Measurements from ENCODE around the gene CAMK1D. TPM values are rescaled to one million over a fixed set of nuclear protein-coding genes. Genes with fewer than 3 reads are reported as not detected.

The CAMK1D gene
- total RNA-seq, 1 donor from 2014 or later: 1.8 TPM

DNA sequence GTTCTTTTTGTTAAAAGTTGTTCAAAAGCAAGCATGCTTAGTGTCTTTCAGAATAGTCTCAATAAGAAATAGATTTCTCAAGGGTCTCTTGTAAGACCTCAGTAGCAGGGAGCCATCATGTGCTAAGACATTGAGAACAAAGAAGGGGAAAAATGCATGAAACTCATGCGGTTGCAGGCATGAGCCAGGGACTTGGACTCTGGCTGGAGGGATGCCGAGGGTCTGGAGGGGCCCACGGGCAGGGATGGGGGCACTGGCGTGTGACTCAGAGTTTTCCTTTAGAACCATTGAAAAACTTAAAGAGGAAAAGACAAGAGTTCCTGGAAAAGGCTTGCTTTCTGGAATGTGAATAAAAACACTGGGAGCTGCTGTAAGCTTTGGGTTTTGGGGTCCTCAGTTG is 398.8 kb downstream of the CAMK1D start:
- TF ChIP-seq, protein P1, sequence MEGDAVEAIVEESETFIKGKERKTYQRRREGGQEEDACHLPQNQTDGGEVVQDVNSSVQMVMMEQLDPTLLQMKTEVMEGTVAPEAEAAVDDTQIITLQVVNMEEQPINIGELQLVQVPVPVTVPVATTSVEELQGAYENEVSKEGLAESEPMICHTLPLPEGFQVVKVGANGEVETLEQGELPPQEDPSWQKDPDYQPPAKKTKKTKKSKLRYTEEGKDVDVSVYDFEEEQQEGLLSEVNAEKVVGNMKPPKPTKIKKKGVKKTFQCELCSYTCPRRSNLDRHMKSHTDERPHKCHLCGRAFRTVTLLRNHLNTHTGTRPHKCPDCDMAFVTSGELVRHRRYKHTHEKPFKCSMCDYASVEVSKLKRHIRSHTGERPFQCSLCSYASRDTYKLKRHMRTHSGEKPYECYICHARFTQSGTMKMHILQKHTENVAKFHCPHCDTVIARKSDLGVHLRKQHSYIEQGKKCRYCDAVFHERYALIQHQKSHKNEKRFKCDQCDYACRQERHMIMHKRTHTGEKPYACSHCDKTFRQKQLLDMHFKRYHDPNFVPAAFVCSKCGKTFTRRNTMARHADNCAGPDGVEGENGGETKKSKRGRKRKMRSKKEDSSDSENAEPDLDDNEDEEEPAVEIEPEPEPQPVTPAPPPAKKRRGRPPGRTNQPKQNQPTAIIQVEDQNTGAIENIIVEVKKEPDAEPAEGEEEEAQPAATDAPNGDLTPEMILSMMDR (IDR thresholded peaks at IDR 0.05; ENCODE audit: insufficient read depth, low read length, severe bottlenecking): no peak
- Histone ChIP-seq H3K27me3 (ENCODE audit: control insufficient read depth, insufficient read depth, low read length) (no peaks in the 10 kb centered on the region), H3K36me3 (ENCODE audit: control insufficient read depth, insufficient read depth, low read length) (no peaks in the 10 kb centered on the region), H3K4me3 (ENCODE audit: low read depth, low read length) (no peak overlapping the region)
- DNase-seq (ENCODE audit: low read depth): no peak
- FAIRE-seq: no peak

GRCh38 chr10:12749760-12750478 is 400.6 kb downstream of the CAMK1D start:
- no peak for FAIRE-seq
- TF ChIP-seq, protein P1 (IDR thresholded peaks at IDR 0.05; ENCODE audit: insufficient read depth, low read length, severe bottlenecking): no peak
- Histone ChIP-seq H3K27me3 (ENCODE audit: control insufficient read depth, insufficient read depth, low read length) (no peaks in the 10 kb centered on the region), H3K4me3 (ENCODE audit: low read depth, low read length) (no peak overlapping the region), H3K36me3 (ENCODE audit: control insufficient read depth, insufficient read depth, low read length) (no peaks in the 10 kb centered on the region)
- no peak for DNase-seq (ENCODE audit: low read depth)

- no peak overlapping the region for H3K4me3 ChIP-seq (ENCODE audit: low read depth, low read length)
- no peaks in the 10 kb centered on the region for H3K36me3 ChIP-seq (ENCODE audit: control insufficient read depth, insufficient read depth, low read length)
- DNase-seq (ENCODE audit: low read depth) (peak; percentile 51), FAIRE-seq (peak; percentile 47)
- TF ChIP-seq, protein P1 (IDR thresholded peaks at IDR 0.05; ENCODE audit: insufficient read depth, low read length, severe bottlenecking): no peak
- no peaks in the 10 kb centered on the region for H3K27me3 ChIP-seq (ENCODE audit: control insufficient read depth, insufficient read depth, low read length)
These were observed 401.3 kb downstream of the CAMK1D start for GRCh38 chr10:12750526-12751201.

GRCh38 chr10:12755075-12755474 is 405.7 kb downstream of the CAMK1D start:
- FAIRE-seq (no peak), DNase-seq (ENCODE audit: low read depth) (no peak)

GRCh38 chr10:12757351-12757750 is 408.0 kb downstream of the CAMK1D start:
- no peaks in the 10 kb centered on the region for H3K27me3 ChIP-seq (ENCODE audit: control insufficient read depth, insufficient read depth, low read length)
- H3K36me3 ChIP-seq (ENCODE audit: control insufficient read depth, insufficient read depth, low read length): no peaks in the 10 kb centered on the region
- no peak overlapping the region for H3K4me3 ChIP-seq (ENCODE audit: low read depth, low read length)
- no peak for FAIRE-seq
- DNase-seq (ENCODE audit: low read depth): no peak
- TF ChIP-seq, protein P1 (IDR thresholded peaks at IDR 0.05; ENCODE audit: insufficient read depth, low read length, severe bottlenecking): no peak

More at GRCh38 chr10:12755075-12755474, 405.7 kb downstream of the CAMK1D start:
- H3K27me3 ChIP-seq (ENCODE audit: control insufficient read depth, insufficient read depth, low read length): no peaks in the 10 kb centered on the region
- TF ChIP-seq, protein P1 (IDR thresholded peaks at IDR 0.05; ENCODE audit: insufficient read depth, low read length, severe bottlenecking): no peak
- H3K4me3 ChIP-seq (ENCODE audit: low read depth, low read length): no peak overlapping the region
- no peaks in the 10 kb centered on the region for H3K36me3 ChIP-seq (ENCODE audit: control insufficient read depth, insufficient read depth, low read length)

Data from bronchial epithelial cell (primary cell).